GM21526 (cell line): ENCODE results near the gene TRAK1.

ENCODE experiments used
- ATAC-seq: cut with Tn5 transposase; IDR thresholded peaks from one replicate; pipeline ENCODE4 v1.9.1; 2021; ENCODE audit warnings: moderate library complexity; ENCODE audit not compliant: unreplicated experiment, low FRiP score

TRAK1 gene

DNA sequence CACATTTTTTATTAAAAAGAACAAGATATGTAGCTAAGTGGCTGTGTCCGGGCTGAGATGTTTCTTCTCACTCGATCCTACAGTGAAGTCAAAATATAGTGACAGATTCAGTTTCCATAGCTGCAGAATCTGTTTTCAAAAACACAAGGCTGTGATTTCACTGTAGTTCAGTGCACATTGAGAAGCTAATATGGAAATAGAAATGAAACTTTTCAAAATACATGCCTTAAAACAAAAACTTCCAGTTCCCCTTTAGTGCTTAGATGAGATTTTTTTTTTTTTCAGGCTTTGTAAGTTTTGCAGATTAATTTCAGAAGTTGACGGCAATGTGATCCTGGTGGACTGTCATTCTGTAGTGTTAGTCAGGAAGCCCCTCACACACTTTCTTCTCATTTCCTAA lies 23.8 kb upstream of the TRAK1 start:
- peak; percentile 85 for ATAC-seq

- no peak for ATAC-seq
Measured at GRCh38 chr3:42068303-42069088, 22.7 kb upstream of the TRAK1 start.

DNA sequence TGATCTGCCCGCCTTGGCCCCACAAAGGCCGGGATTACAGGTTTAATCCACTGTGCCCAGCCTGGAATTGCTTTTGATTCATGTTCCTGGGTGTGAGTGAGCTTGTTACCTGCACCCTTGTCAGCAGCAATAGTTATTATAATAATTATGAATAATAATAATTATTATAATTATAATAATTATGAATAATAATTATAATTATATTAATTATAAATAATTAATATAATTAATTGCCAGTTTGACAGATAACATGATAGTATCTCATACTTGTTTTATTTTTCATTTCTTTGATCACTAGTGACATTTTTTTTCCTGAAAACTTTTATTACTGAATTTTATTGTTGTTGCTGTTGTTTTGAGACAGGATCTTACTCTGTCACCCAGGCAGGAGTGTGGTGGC lies 21.1 kb upstream of the TRAK1 start:
- no peak for ATAC-seq

DNA sequence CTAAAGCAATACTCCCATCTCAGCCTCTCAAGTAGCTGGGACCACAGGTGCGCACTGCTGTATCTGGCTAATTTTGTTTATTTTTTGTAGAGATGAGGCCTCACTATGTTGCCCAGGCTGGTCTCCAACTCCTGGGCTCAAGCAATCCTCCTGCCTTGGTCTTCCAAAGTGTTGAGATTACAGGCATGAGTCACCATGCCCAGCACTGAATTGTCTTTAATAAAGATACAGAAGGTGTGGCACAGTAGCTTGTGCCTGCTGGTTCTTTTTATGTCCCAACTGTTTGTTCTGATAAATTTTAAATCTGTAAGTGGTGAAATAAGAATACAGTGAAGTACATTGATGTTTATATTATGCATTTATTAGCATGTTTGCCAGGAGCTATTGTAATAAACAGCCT lies 20.6 kb upstream of the TRAK1 start:
- no peak for ATAC-seq

GRCh38 chr3:42071904-42072812 lies 19.0 kb upstream of the TRAK1 start:
- no peak for ATAC-seq

DNA sequence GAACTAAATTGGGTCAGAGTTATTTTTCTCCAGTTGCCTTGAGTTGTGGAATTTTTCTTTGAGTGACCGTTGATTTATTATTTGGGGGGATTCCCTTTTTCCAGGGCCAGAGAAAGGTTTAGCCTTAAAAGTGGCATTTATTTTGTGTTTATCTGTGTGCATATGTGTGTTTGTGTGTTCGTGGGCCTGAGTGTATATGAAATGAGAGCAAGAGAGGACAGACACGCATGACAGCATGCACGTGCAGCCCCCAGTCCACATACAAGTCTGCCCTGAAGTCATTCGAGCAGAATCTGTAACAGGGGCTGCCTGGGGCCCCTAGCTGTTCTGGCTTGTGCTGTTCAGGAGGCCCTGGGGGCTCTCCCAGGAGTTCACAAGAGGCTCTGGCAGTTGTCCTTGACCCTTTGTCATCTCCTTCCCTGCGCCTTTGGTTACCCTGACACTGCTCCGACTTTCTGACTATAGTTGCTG lies 18.3 kb upstream of the TRAK1 start:
- ATAC-seq: no peak

DNA sequence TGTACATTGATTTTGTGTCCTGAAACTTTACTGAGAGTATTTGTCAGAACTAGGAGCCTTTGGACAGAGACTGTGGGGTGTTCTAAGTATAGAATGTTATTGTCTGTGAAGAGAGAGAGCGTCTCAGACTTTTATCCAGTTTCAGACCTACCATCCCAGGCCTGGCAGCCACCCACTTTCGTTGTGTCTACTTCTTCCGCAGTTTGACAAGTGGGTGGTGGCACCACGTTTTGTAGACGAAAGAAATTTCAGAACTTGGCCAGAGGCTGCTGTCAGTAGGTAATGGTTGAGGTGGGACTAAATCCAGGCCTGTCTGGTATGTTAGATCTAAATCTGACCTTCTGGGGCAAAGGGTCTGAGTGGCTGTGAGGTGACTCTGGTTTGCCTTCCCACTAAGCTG lies 13.4 kb upstream of the TRAK1 start:
- no peak for ATAC-seq

DNA sequence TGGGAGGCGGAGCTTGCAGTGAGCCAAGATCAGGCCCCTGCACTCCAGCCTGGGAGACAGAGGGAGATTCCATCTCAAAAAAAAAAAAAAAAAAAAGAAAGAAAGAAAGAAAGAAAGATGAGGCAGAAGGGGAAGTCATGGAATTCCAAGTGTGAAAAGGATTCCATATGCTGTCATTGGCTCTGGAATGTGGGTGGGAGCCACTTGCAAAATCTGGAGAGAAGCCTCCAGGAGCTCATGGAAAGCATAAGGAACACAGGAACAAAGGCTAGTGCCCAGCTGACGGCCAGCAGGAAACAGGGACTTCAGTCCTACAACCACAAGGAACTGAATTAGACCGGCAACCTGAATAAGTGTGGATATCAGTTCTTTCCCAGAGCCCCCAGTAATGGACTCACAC lies 12.5 kb upstream of the TRAK1 start:
- ATAC-seq: no peak

- ATAC-seq: no peak
Measured at GRCh38 chr3:42079701-42080452, 11.3 kb upstream of the TRAK1 start.

GRCh38 chr3:42080453-42080872 lies 10.7 kb upstream of the TRAK1 start:
- ATAC-seq: no peak

DNA sequence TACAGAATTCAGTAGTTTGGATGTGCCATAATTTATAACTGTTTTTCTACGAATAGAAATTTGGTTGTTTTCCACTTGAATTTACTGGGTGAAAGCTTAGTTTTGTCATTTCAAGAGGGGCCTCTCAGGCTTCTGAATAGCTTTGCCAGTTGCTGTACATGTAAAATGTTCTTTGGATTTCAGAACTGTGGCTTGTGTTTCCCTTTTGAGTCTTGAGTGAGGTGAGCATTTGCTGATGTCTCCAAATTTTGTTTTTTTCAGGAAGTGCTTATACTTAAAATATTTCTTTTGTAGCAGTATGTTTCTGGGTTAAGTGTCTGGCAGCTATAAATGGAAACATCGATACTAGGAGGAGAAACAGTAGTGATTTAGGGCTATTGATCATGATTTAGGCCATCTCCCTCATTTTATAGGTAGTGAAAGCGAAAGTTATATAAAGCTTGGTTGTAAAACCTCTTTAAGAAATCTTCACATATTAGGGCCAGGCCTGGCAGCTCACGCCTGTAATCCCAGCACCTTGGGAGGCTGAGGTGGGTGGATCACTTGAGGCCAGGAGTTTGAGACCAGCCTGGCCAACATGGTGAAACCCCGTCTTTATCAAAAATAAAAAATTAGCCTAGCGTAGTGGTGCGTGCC lies 9.2 kb upstream of the TRAK1 start:
- ATAC-seq: no peak

DNA sequence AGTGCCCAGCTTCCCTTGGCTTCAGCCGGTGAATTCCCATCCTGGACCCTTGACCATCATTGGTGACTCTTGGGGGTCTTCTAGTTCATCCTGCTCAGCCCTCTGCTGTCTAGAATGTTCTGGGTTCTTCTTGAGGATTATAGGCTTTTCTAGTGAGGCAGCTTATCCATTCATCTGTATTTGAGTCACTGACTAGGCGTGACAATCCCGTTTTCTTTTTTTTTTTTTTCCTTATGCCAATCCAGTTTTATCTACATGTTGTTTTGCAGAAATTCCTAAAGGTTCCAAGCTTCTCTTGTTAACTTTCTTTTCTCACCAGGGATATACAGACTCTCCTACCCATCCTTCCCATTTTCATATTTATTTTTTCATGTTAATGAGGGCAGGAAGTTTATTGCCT lies 6.6 kb upstream of the TRAK1 start:
- no peak for ATAC-seq

- ATAC-seq: no peak
Measured at GRCh38 chr3:42085641-42086376, 5.3 kb upstream of the TRAK1 start.

- ATAC-seq: peak; percentile 37
Measured at GRCh38 chr3:42088803-42089530, 2.2 kb upstream of the TRAK1 start.

DNA sequence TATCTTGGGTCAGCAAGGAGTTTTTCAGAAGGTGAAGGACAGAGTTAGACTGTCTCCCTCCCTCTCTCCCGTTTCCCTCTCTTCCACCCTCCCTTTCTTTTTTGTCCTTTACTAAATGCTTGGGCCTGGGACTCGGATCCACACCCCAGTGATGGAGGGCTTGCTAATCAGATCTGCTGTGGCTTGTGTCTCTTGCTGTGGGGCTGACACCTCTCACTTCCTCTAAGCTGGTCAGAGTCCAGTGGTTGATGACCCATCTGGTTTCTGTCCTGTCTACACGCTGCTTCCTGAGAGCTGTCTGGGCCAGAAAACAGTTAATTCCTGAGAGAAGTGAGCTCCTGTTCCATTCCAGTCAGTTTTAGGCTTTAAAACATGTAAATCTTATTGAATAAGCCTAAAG lies 849 bp downstream of the TRAK1 start:
- no peak for ATAC-seq

DNA sequence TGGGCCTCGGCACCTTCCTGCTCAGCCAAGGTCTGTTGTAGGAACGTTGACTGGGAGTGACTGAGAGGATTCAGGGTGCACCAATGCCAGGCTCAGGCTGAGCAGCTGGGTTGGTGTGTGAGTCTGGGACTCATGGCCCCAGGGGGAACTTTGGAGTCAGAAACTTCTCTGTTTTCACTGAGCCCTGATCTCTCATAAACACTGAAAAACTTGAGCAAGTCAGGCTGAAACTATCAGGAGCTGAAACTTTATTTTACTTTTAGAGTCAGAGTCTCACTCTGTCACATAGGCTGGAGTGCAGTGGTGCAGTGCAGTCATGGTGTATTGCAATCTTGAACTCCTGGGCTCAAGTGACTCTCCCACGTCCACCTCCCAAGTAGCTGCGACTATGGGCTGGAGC lies 3.0 kb downstream of the TRAK1 start:
- peak; percentile 44 for ATAC-seq

DNA sequence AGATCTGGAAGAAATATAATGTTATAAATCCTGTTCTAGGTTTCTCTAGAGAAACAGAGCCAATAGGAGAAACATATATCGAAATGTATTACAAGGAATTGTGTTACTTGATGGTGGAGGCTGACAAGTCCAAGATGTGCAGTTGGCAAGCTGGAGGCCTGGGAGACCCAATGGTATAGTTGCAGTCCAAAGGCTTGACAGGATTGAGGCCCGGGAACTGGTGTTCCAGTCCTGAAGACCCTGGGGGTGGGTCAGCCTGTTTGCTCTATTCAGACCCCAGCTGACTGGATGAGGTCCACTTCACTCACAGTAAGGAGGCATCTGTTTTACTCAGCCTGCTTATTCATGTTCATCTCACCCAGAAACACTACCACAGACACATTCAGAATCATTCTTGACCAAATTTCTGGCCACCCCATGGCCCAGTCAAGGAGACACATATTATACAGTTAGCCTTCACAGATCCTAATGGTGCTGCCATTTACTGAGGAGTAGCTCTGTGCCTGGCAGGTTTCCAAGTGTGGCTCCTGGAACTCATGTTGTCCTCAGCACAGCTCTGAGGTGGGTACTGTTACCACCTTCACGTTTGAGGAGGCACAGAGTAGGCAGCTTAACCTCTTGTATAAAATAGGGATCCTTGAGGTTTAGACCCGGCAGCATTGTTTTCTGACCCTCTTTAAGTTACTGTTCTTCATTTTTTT lies 3.7 kb downstream of the TRAK1 start:
- no peak for ATAC-seq

- ATAC-seq: no peak
Measured at GRCh38 chr3:42095540-42095939, 4.4 kb downstream of the TRAK1 start.
